ENCODE results near the gene CFAP77.

Gene CFAP77

GRCh38 chr9:132489536-132489935 lies 79.5 kb downstream of the CFAP77 start:
- DNase-seq (ENCODE audit: low read depth), result no peak

- DNase-seq (ENCODE audit: low read depth), result no peak
Measured at GRCh38 chr9:132494857-132495256, 84.8 kb downstream of the CFAP77 start.

DNA sequence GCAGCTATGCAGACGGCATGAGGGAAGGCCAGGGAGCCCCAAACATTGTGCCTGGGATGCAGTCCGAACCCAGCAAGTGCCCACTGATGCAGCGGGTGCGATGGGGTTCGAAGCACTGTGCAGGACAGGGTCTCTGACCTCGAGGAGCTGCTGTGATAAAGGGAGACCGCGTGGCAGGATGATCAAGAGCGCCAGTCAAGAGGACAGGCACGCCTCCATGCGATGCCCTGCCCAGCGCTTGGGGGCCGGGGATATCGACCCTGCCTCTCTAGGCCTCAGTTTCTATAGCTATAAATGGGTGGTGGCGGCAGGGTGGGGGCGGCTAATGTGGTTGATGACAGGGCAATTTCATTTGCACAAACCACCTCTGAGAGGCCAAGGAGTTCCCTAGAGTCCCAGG lies 87.7 kb downstream of the CFAP77 start:
- DNase-seq (ENCODE audit: low read depth), result no peak

GRCh38 chr9:132498531-132499210 lies 88.7 kb downstream of the CFAP77 start:
- DNase-seq (ENCODE audit: low read depth), result no peak

DNA sequence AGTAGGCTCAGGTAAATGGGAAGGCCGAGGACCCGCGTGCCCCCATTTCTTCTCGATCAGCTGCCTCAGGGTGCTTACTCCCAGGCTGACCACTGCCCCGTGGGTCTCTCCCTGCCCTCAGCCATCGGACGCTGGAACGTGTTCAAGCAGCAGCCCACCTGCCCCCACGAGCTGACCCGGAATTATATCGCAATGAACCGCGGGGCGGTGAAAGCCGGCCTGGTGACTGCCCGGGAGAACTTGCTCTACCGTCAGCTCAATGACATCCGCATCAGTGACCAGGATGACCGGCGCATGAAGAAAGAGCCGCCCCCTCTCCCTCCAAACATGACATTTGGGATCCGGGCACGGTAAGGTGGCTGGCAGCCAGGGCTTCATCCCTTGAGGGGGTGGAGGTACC lies 89.2 kb downstream of the CFAP77 start:
- no peak for DNase-seq (ENCODE audit: low read depth)

DNA sequence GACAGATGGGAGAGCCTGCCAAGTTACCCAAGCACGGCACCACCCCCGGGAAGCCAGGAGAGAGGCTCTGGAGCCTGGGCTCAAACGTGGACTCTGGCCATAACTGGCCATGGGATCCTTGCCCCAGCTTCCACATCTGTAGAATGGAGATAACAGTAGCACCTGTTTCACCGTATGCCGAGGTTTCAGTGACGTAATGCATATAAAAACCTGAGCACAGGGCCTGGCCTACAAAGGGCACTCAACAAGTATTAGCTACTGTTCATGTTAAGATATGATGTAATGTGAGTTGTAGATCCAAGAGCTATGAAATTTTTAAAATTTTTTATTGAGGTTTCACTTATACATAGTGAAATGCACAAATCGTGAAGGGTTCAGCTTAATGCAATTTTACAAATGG lies 90.2 kb downstream of the CFAP77 start:
- no peak for DNase-seq (ENCODE audit: low read depth)

DNA sequence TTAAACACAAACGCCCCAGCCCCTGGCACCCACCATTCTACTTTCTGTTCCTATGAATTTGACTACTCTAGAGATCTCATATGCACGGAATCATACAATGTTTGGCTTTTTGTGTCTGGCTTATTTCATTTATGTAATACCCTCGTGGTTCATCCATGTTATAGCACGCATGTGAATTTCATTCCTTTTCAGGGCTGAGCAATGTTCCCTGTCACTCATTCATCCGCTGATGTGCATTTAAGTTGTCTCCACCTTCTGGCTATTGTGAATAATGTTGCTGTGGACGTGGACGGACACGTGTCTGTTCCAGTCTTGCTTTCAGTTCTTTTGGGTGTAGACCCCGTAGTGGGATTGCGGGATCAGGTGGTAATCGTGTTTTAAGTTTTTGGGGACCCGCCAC lies 92.5 kb downstream of the CFAP77 start:
- no peak for DNase-seq (ENCODE audit: low read depth)

- no peak for DNase-seq (ENCODE audit: low read depth)
Measured at GRCh38 chr9:132503116-132503515, 93.1 kb downstream of the CFAP77 start.

DNA sequence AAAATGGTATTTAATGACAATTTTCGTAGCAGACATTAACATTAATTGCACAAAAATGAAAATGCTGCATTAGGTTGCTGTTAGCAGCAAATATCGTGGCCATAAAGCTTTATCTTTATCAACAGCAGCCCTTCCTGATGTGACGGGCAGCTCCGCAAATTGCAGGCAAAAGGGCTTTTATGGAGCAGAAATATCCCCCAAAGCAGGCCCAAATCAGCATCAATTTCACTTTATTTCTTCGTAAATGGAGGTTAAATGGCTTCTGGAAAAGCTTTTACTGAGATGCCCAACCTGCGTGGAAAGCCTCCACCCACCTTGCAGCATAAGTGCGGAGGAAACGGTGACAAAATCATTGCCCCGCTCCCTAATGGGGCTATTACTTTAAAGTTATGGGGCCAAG lies 94.5 kb downstream of the CFAP77 start:
- no peak for DNase-seq (ENCODE audit: low read depth)

- no peak for DNase-seq (ENCODE audit: low read depth)
Measured at GRCh38 chr9:132505991-132506655, 96.1 kb downstream of the CFAP77 start.

DNA sequence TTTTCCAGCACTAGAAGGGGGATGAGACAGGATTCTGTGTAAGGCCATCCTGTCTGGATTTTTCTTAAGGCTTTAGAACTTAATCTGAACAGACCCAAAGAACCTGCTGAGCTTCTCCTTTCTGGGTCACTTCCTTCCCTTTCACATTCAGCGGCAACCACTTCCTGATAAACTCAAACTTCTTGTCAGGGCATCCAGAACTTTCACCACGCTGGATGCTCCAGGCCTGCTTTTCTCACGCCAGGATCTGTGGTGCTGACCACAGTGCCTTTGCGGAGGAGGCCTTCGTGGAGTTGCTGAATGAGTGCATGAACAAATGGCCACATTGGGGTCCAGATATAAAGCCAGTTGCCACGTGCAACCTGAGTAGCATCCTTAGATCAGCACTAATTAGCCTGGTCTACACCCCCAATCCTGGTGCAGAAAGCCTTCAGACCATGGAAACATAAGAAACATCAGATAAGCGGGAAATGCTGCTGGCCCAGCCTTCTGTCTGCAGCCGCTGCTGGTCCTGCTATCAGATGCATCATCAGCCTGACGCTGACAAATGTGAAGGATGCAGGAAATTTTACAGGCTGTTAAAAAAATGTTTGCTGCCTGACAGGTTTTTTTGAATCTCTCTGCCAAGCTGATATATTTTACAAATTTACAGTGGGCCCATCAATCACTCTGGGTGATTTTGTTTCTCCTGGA lies 97.1 kb downstream of the CFAP77 start:
- DNase-seq (ENCODE audit: low read depth), result no peak

DNA sequence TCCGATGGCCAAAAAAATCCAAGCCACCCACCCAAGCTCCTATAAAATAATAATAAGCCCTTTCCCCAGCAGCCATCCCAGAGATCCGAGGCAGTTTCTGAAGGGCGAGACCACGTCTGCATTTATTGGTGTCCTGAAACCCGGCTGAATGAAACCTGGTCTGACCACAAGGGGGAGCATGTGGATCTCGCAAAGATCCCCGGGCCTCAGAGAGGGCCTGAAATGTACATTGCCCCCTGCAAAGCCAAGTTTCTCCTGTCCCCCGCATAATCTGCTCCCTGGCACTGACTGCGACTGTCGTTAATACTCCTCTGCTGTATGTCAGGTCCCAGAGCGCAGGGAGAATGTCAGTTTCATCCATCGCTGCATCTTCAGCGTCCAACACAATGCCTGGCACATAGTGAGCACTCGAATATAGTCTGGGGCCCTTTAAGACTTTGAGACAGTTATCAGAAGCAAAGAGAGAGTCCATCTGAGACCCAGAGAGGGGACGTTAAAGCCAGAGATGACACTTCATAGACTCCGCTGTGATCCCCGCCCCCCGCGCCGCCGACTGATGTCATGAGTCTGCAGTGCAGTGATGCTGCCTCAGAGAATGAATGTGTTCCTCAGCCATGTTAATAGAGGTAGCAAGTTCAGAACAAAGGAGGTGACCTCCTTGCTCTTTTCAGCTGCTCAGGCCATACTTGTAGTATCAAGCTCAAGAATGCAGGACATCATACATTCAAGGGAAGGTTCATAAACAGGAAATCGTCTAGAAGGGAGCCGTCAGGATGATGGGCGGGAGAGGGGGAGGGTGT lies 97.9 kb downstream of the CFAP77 start:
- no peak for DNase-seq (ENCODE audit: low read depth)

GRCh38 chr9:132509928-132510874 lies 100.2 kb downstream of the CFAP77 start:
- no peak for DNase-seq (ENCODE audit: low read depth)

DNA sequence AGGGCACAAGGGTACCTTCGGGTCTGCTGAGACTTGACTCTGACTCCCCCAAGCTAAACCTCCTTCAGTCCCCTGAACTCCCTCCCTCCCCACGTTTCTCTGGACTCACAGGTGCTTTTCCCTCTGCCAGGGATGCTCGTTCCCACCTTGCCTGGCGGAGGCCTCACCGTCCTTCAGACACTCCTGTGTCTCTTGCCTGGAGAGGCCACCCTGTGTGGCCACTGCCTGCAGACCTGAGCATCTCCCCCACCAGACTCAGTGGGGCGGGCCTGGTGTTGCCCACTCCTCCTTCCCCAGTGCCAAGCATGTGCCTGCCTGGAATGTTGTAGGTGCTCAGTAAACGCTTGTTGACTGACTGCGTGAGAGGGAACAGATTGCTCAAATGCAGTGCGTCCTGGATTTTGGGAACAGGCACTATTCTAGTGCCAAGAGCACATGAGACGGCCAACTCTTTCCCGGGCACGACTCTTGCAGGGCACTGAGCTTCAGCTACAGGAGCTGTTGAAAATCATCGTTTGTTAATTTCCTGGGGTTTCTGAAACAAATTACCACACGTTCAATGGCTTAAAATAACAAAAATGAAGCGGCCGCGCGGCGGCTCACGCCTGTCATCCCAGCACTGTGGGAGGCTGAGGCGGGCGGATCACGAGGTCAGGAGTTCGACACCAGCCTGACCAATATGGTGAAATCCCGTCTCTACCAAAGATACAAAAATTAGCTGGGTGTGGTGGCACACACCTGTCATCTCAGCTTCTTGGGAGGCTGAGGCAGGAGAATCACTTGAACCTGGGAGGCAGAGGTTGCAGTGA lies 101.4 kb downstream of the CFAP77 start:
- no peak for DNase-seq (ENCODE audit: low read depth)

GRCh38 chr9:132513416-132513815 lies 103.4 kb downstream of the CFAP77 start:
- no peak for DNase-seq (ENCODE audit: low read depth)

- DNase-seq (ENCODE audit: low read depth), result no peak
Measured at GRCh38 chr9:132514011-132514744, 104.2 kb downstream of the CFAP77 start.

- DNase-seq (ENCODE audit: low read depth), result no peak
Measured at GRCh38 chr9:132514821-132515220, 104.8 kb downstream of the CFAP77 start.

DNA sequence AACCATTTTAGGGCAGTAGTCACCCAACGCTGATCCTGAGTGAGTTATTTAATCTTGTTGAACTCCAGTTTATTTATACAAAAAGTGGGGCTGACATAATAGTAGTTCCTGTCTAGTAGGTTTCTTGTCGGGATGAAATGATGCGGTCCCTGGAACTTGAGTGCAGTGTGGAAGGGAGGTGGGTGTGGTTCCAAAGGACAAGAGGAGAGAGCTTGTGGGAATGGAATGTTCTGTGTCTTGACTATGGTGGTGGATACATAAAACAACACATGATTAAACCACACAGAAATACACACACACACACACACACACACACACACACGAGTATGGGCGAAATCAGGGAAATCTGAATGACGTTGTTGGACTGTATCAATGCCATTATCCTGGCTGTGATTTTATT lies 106.3 kb downstream of the CFAP77 start:
- no peak for DNase-seq (ENCODE audit: low read depth)

GRCh38 chr9:132516911-132517310 lies 106.9 kb downstream of the CFAP77 start:
- no peak for DNase-seq (ENCODE audit: low read depth)
